HEK293 (cell line): ENCODE data around the gene DNAJC4.

ENCODE experiments used
- CTCF ChIA-PET: fragments of 350-600 bp; formaldehyde crosslinking; extraction: SDS; loops from one replicate; lab custom pipeline; 2021; ENCODE audit warnings: antibody characterized with exemption; lab: Yijun Ruan, JAX
- POLR2A ChIA-PET: fragments of 300-600 bp; formaldehyde crosslinking; extraction: SDS; loops from one replicate; lab custom pipeline; 2020; ENCODE audit warnings: antibody characterized with exemption, inconsistent platforms; lab: Yijun Ruan, JAX
- H3K27ac ChIP-seq: fragments of 200-500 bp; sonication (Bioruptor generic); 2 replicates; pipeline ENCODE4 v1.5.1; 2014; ENCODE audit warnings: low read depth, low read length, control low read depth, inconsistent platforms; ENCODE audit errors: extremely low read depth
- H3K36me3 ChIP-seq, 2 experiments: fragments of 200-500 bp in 1 of 2; sonication (Bioruptor generic) in 1 of 2; 1 replicate in 1 of 2; 2 replicates in 1 of 2; pipeline ENCODE4 v1.5.1; 2014 to 2017; ENCODE audit warnings: inconsistent platforms in 2 of 2, low read length in 2 of 2; ENCODE audit not compliant: control insufficient read depth in 2 of 2, insufficient read depth in 1 of 2
- H3K4me1 ChIP-seq: fragments of 200-500 bp; sonication (Bioruptor generic); 2 replicates; pipeline ENCODE4 v1.5.1; 2014; ENCODE audit warnings: mild to moderate bottlenecking, low read length, inconsistent platforms; ENCODE audit not compliant: control insufficient read depth, insufficient read depth
- H3K4me3 ChIP-seq: 2 replicates; pipeline ENCODE4 v1.5.1; 2011; ENCODE audit warnings: low read depth, mild to moderate bottlenecking, control low read depth, low read length, moderate library complexity
- H3K9me3 ChIP-seq: fragments of 200-500 bp; sonication (Bioruptor generic); 2 replicates; pipeline ENCODE4 v1.5.1; 2014; ENCODE audit warnings: low read depth, low read length, inconsistent platforms; ENCODE audit not compliant: control insufficient read depth, insufficient read depth
- SETDB1 ChIP-seq: IDR thresholded peaks from one replicate; pipeline ENCODE4 v1.6.1; 2017; ENCODE audit warnings: mild to moderate bottlenecking, low read length, moderate library complexity, mixed read lengths; ENCODE audit not compliant: insufficient read length
- SP2 ChIP-seq: fragments of 450-650 bp; formaldehyde crosslinking; IDR thresholded peaks from 2 replicates; pipeline ENCODE4 v1.5.1; 2016; ENCODE audit warnings: missing biosample characterization, missing genetic modification characterization
- WT1 ChIP-seq: fragments of 450-650 bp; formaldehyde crosslinking; IDR thresholded peaks from 2 replicates; pipeline ENCODE4 v1.5.1; 2016; ENCODE audit warnings: missing biosample characterization, missing genetic modification characterization
- ZBTB17 ChIP-seq: fragments of 450-650 bp; formaldehyde crosslinking; IDR thresholded peaks from 2 replicates; pipeline ENCODE4 v1.5.1; 2016; ENCODE audit warnings: missing biosample characterization, missing genetic modification characterization
- ZIC2 ChIP-seq: fragments of 450-650 bp; formaldehyde crosslinking; IDR thresholded peaks from 2 replicates; pipeline ENCODE4 v1.5.1; 2016; ENCODE audit warnings: missing biosample characterization, missing genetic modification characterization
- ZNF114 ChIP-seq: fragments of 450-650 bp; formaldehyde crosslinking; IDR thresholded peaks from 2 replicates; pipeline ENCODE4 v1.5.0; 2017; ENCODE audit warnings: missing biosample characterization, missing genetic modification characterization
- ZNF214 ChIP-seq: fragments of 450-650 bp; formaldehyde crosslinking; IDR thresholded peaks from 2 replicates; pipeline ENCODE4 v1.5.1; 2017; ENCODE audit warnings: missing biosample characterization, mild to moderate bottlenecking, missing genetic modification characterization, borderline replicate concordance
- ZNF221 ChIP-seq: fragments of 450-650 bp; formaldehyde crosslinking; IDR thresholded peaks from 2 replicates; pipeline ENCODE4 v1.5.1; 2017; ENCODE audit warnings: missing biosample characterization, missing genetic modification characterization, borderline replicate concordance
- ZNF23 ChIP-seq: fragments of 450-650 bp; formaldehyde crosslinking; IDR thresholded peaks from 2 replicates; pipeline ENCODE4 v1.5.1; 2016; ENCODE audit warnings: missing biosample characterization, missing genetic modification characterization, borderline replicate concordance
- ZNF510 ChIP-seq: fragments of 450-650 bp; formaldehyde crosslinking; IDR thresholded peaks from 2 replicates; pipeline ENCODE4 v1.5.1; 2018; ENCODE audit warnings: mild to moderate bottlenecking, missing genetic modification characterization, missing biosample characterization; ENCODE audit not compliant: insufficient replicate concordance
- ZNF561 ChIP-seq: fragments of 450-650 bp; IDR thresholded peaks from 2 replicates; pipeline ENCODE4 v1.5.1; 2018; ENCODE audit warnings: missing biosample characterization, missing genetic modification characterization, borderline replicate concordance
- ZNF585B ChIP-seq: fragments of 450-650 bp; formaldehyde crosslinking; IDR thresholded peaks from 2 replicates; pipeline ENCODE4 v1.5.1; 2016; ENCODE audit warnings: missing biosample characterization, missing genetic modification characterization
- ZNF785 ChIP-seq: fragments of 450-650 bp; formaldehyde crosslinking; IDR thresholded peaks from 2 replicates; pipeline ENCODE4 v1.5.1; 2016; ENCODE audit warnings: missing biosample characterization, missing genetic modification characterization
- ZNF792 ChIP-seq: fragments of 450-650 bp; formaldehyde crosslinking; IDR thresholded peaks from 2 replicates; pipeline ENCODE4 v1.5.1; 2016; ENCODE audit warnings: missing biosample characterization, missing genetic modification characterization
- ZNF830 ChIP-seq: fragments of 450-650 bp; IDR thresholded peaks from 2 replicates; pipeline ENCODE4 v1.5.0; 2018; ENCODE audit warnings: missing biosample characterization, missing genetic modification characterization, low read depth, mild to moderate bottlenecking, moderate library complexity
- ZSCAN30 ChIP-seq: fragments of 450-650 bp; IDR thresholded peaks from 2 replicates; pipeline ENCODE4 v1.5.1; 2018; ENCODE audit warnings: missing biosample characterization, mild to moderate bottlenecking, missing genetic modification characterization, moderate library complexity
- TF ChIP-seq, protein P1 (sequence below): fragments of 450-650 bp; formaldehyde crosslinking; IDR thresholded peaks from 2 replicates; pipeline ENCODE4 v1.5.1; 2016; ENCODE audit warnings: missing biosample characterization, missing genetic modification characterization
- TF ChIP-seq, protein P2 (sequence below): fragments of 450-650 bp; formaldehyde crosslinking; IDR thresholded peaks from 2 replicates; pipeline ENCODE4 v1.5.1; 2016; ENCODE audit warnings: missing biosample characterization, missing genetic modification characterization
- TF ChIP-seq, protein P3 (sequence below): fragments of 450-650 bp; formaldehyde crosslinking; IDR thresholded peaks from 2 replicates; pipeline ENCODE4 v1.5.1; 2016; ENCODE audit warnings: missing biosample characterization, missing genetic modification characterization
- TF ChIP-seq, protein P4 (sequence below): fragments of 450-650 bp; formaldehyde crosslinking; conservative IDR thresholded peaks from 2 replicates; pipeline ENCODE4 v1.5.1; 2016; ENCODE audit warnings: low read depth, missing biosample characterization, missing genetic modification characterization
- TF ChIP-seq, protein P5 (sequence below): fragments of 450-650 bp; IDR thresholded peaks from 2 replicates; pipeline ENCODE4 v1.5.1; 2018; ENCODE audit warnings: missing biosample characterization, missing genetic modification characterization

DNAJC4 gene

DNA sequence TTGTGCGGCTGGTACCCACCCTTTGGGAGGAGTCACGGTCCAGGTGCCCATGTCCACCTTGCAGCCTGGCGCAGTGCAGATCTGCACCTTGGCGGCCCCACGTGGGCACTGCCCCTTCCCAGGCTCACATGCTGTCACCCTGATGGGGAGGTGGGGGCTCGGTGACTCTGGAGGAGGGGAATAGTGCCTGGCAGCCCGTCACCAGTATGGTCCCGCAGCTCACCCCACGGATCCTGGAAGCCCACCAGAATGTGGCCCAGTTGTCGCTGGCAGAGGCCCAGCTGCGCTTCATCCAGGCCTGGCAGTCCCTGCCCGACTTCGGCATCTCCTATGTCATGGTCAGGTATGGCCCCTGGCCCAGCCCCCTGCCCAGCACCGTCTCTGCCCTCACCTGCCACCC is 9.6 kb upstream of the DNAJC4 start (continued):
- TF ChIP-seq, protein P1, sequence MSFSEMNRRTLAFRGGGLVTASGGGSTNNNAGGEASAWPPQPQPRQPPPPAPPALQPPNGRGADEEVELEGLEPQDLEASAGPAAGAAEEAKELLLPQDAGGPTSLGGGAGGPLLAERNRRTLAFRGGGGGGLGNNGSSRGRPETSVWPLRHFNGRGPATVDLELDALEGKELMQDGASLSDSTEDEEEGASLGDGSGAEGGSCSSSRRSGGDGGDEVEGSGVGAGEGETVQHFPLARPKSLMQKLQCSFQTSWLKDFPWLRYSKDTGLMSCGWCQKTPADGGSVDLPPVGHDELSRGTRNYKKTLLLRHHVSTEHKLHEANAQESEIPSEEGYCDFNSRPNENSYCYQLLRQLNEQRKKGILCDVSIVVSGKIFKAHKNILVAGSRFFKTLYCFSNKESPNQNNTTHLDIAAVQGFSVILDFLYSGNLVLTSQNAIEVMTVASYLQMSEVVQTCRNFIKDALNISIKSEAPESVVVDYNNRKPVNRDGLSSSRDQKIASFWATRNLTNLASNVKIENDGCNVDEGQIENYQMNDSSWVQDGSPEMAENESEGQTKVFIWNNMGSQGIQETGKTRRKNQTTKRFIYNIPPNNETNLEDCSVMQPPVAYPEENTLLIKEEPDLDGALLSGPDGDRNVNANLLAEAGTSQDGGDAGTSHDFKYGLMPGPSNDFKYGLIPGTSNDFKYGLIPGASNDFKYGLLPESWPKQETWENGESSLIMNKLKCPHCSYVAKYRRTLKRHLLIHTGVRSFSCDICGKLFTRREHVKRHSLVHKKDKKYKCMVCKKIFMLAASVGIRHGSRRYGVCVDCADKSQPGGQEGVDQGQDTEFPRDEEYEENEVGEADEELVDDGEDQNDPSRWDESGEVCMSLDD = no peak
- TF ChIP-seq, all 188 proteins: peak for 0

DNA sequence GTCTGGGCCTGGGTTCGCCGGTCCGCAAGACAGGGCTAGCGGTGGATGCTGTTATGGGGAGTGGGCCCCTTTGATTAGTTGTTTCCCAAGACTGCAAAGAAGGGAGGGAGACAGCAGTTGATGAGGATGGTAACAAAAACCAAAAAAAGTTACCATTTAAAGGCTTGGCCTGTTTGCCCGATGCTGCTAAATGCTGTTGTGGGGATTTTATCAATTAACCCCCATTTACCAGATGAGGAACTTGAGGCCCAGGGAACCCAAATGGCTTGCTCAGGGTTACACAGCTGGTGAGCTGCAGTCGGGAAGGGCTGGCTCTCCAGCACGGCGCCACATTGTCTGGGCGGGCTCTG is 7.7 kb upstream of the DNAJC4 start:
- Histone ChIP-seq H3K4me3 (no peak overlapping the region), H3K27ac (no peak overlapping the region), H3K4me1 (peaks cover 3% of the 10 kb centered on the region; the same call in 1 of the 2 replicates)
- TF ChIP-seq SETDB1 = no peak
- no peak for TF ChIP-seq ZNF830 (tag by site-specific recombination)
- TF ChIP-seq ZNF114 (tag by site-specific recombination) = no peak
- no peak for TF ChIP-seq ZNF785
- TF ChIP-seq, protein P2, sequence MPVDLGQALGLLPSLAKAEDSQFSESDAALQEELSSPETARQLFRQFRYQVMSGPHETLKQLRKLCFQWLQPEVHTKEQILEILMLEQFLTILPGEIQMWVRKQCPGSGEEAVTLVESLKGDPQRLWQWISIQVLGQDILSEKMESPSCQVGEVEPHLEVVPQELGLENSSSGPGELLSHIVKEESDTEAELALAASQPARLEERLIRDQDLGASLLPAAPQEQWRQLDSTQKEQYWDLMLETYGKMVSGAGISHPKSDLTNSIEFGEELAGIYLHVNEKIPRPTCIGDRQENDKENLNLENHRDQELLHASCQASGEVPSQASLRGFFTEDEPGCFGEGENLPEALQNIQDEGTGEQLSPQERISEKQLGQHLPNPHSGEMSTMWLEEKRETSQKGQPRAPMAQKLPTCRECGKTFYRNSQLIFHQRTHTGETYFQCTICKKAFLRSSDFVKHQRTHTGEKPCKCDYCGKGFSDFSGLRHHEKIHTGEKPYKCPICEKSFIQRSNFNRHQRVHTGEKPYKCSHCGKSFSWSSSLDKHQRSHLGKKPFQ (tag by site-specific recombination) = no peak
- no peak for TF ChIP-seq ZNF221 (tag by site-specific recombination)
- TF ChIP-seq ZIC2 = no peak
- TF ChIP-seq ZBTB17 (tag by site-specific recombination) = no peak
- no peak for TF ChIP-seq ZNF510 (tag by site-specific recombination)
- TF ChIP-seq, protein P3, sequence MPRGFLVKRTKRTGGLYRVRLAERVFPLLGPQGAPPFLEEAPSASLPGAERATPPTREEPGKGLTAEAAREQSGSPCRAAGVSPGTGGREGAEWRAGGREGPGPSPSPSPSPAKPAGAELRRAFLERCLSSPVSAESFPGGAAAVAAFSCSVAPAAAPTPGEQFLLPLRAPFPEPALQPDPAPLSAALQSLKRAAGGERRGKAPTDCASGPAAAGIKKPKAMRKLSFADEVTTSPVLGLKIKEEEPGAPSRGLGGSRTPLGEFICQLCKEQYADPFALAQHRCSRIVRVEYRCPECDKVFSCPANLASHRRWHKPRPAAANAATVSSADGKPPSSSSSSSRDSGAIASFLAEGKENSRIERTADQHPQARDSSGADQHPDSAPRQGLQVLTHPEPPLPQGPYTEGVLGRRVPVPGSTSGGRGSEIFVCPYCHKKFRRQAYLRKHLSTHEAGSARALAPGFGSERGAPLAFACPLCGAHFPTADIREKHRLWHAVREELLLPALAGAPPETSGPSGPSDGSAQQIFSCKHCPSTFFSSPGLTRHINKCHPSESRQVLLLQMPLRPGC (tag by site-specific recombination) = no peak
- no peak for TF ChIP-seq ZNF561 (tag by site-specific recombination)
- TF ChIP-seq ZSCAN30 = no peak
- TF ChIP-seq, protein P4, sequence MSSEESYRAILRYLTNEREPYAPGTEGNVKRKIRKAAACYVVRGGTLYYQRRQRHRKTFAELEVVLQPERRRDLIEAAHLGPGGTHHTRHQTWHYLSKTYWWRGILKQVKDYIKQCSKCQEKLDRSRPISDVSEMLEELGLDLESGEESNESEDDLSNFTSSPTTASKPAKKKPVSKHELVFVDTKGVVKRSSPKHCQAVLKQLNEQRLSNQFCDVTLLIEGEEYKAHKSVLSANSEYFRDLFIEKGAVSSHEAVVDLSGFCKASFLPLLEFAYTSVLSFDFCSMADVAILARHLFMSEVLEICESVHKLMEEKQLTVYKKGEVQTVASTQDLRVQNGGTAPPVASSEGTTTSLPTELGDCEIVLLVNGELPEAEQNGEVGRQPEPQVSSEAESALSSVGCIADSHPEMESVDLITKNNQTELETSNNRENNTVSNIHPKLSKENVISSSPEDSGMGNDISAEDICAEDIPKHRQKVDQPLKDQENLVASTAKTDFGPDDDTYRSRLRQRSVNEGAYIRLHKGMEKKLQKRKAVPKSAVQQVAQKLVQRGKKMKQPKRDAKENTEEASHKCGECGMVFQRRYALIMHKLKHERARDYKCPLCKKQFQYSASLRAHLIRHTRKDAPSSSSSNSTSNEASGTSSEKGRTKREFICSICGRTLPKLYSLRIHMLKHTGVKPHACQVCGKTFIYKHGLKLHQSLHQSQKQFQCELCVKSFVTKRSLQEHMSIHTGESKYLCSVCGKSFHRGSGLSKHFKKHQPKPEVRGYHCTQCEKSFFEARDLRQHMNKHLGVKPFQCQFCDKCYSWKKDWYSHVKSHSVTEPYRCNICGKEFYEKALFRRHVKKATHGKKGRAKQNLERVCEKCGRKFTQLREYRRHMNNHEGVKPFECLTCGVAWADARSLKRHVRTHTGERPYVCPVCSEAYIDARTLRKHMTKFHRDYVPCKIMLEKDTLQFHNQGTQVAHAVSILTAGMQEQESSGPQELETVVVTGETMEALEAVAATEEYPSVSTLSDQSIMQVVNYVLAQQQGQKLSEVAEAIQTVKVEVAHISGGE (tag by site-specific recombination) = no peak
- TF ChIP-seq, protein P5, sequence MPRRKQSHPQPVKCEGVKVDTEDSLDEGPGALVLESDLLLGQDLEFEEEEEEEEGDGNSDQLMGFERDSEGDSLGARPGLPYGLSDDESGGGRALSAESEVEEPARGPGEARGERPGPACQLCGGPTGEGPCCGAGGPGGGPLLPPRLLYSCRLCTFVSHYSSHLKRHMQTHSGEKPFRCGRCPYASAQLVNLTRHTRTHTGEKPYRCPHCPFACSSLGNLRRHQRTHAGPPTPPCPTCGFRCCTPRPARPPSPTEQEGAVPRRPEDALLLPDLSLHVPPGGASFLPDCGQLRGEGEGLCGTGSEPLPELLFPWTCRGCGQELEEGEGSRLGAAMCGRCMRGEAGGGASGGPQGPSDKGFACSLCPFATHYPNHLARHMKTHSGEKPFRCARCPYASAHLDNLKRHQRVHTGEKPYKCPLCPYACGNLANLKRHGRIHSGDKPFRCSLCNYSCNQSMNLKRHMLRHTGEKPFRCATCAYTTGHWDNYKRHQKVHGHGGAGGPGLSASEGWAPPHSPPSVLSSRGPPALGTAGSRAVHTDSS (tag by site-specific recombination) = no peak
- TF ChIP-seq ZNF585B (tag by site-specific recombination) = no peak
- TF ChIP-seq ZNF792 (tag by site-specific recombination) = no peak
- TF ChIP-seq WT1 = no peak
- no peak for TF ChIP-seq ZNF214
- no peak for TF ChIP-seq SP2 (tag by site-specific recombination)
- TF ChIP-seq ZNF23 (tag by site-specific recombination) = no peak
- TF ChIP-seq, all 188 proteins: peak for 0
- ChIA-PET CTCF (interaction anchor here (0.6 to 1.7 kb wide), 2 partner anchors 18 to 24 kb away, joined by 3 to 4 read pairs; no protein-coding TSS in a partner anchor), POLR2A (interaction anchor here (1.0 to 2.1 kb wide), 4 partner anchors 12 to 37 kb away, joined by 4 to 7 read pairs (median 6); partner anchors contain the start of gene STIP1)
- Histone ChIP-seq H3K36me3 (peaks cover 0 to 26% of the 10 kb centered on the region in 2 experiments; a peak in 1 of 3 replicates), H3K9me3 (no peaks in the 10 kb centered on the region)
